Uterus (tissue), 2 donors: ENCODE data around the gene C2orf78.

ENCODE experiments used
- POLR2A ChIP-seq, 2 donors: fragments of 450-650 bp; IDR thresholded peaks; one replicate each; pipeline ENCODE4 v1.6.1; 2016; ENCODE audit warnings: antibody characterized with exemption in 2 of 2, mild to moderate bottlenecking in 1 of 2, moderate library complexity in 1 of 2
- TF ChIP-seq, protein P1 (sequence below), 4 experiments: fragments of 200-600 bp in 2 of 4; fragments of 450-650 bp in 2 of 4; sonication (generic) in 2 of 4; IDR thresholded peaks; one replicate each; pipeline ENCODE4 v1.5.1; 2016 to 2019; ENCODE audit warnings: antibody characterized with exemption in 4 of 4, mild to moderate bottlenecking in 2 of 4, moderate library complexity in 1 of 4

DNA sequence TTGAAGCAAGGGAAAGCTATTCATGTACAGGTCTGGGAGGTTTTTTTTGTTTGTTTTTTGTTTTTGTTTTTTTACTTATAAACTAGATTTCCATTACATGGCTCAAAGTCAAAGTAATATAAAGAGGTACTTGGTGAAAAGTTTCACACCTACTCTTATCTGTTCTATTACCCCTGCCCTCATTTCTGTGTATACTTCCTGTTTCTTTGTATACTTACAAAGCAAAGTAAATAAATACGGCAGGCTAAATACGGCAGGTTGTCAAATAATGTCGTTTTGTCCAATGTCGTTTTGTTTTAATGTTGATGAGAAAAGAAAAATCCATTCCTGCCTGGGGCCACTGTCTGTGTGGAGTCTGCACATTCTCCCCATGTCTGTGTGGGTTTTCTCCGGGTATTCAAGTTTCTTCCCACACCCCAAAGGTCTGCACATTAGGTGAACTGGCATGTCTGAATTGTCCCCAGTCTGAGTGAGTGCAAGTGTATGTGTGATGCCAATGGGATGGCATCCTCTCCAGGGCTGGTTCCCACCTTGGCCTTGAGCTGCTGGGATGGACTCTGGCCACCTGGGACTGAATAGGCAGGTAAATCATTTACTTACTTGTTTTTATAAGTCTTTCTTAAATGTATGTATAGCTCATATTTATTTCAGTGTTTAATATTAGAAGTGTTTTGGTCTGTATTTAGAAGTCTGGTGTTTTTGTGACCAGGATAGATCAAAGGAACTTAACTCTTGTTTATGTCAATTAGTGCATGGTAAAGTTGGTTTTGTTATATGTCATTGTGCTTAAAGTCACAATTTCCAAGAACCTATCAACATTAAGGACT lies 58.1 kb downstream of the C2orf78 start:
- TF ChIP-seq, protein P1, sequence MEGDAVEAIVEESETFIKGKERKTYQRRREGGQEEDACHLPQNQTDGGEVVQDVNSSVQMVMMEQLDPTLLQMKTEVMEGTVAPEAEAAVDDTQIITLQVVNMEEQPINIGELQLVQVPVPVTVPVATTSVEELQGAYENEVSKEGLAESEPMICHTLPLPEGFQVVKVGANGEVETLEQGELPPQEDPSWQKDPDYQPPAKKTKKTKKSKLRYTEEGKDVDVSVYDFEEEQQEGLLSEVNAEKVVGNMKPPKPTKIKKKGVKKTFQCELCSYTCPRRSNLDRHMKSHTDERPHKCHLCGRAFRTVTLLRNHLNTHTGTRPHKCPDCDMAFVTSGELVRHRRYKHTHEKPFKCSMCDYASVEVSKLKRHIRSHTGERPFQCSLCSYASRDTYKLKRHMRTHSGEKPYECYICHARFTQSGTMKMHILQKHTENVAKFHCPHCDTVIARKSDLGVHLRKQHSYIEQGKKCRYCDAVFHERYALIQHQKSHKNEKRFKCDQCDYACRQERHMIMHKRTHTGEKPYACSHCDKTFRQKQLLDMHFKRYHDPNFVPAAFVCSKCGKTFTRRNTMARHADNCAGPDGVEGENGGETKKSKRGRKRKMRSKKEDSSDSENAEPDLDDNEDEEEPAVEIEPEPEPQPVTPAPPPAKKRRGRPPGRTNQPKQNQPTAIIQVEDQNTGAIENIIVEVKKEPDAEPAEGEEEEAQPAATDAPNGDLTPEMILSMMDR (IDR thresholded peaks at IDR 0.05): no peak
- no peak for TF ChIP-seq POLR2A (IDR thresholded peaks at IDR 0.05)
